Daoy (cell line): ENCODE measurements around the gene PDE1C. TPM values are rescaled to one million over a fixed set of nuclear protein-coding genes. Genes with fewer than 3 reads are reported as not detected.

Experiments used
- DNase-seq: peaks from one replicate; pipeline ENCODE4 v3.0.0-alpha.2; 2015; ENCODE audit warnings: low read depth
- total RNA-seq: library from RNA; depleted of rRNA; stranded (reverse); fragments of >200 nt; shearing (Covaris generic); gene quantifications from 2 replicates; pipeline ENCODE4 v1.2.3, GENCODE V29; 2014; rRNA removed

PDE1C gene
- total RNA-seq = 20.4 and 24.2 TPM in 2 replicates

DNA sequence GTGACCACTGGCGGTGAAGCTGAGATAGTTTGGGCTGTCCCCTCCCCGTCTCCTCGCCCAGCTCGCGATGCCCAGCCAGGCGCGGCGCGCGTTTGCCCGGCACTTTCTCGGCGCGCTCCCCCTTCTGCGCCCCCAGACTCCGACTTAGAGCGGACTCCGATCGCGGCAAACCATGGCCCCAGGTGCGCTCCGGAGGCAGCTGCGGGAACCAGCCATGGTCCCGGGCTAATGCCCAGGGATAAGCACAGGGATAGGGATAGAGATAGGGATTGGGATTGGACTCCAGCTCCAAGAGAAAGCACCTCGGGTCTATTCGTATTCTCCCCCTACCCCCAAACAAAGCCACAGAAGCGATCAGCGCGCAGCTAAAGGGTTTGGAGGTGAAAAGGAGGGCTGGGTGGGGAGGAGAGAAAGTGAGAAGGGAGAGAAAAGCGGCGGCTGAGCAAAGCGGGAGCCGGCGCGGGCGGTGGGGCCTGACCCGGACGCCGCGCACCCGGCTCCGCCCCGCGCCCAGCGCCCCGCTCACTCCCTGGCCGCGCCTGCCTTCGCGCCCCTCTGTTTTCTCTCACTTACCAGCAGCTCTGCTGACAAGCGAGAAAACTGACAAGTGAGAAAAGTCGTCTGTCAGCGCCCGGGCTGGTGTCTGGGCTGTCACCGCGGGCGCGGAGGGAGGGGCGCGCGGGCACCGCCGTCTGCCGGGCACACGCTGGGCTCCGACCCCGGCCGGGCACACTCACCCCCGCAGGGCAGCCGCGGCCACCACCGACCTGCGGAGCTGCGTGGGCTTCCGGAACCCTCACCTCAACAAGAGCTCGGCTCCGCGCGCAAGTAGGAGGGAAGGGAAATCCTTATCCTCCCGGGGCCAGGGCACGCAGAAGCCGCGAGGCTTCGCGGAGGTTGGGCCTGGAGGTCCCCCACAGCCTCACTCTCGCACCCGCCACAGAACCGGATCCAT is at the start of gene PDE1C:
Gene PDE1C, minus strand, starts transcription at position 2 of the 955 bp plus-strand sequence.
- peak; percentile 70 for DNase-seq

DNA sequence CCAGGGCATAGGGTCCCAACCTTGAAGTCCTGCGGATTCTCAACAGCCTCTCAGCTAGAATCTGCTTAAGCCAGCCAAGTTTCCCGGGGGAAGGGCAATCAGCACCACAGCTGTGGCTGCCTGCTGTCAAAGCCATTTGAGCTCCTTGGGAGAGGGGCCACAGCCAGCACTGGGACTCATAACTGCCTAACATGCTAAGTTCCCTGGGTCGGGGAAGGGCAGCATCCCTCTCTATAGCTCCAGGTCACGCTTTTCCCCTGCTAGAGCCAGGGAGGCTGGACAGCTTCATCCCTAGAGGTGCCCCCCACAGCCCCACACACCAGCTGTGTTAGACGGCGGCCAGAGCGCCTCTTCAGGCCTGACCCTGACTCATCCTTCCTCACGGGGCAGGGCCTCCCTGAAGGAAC is 49.6 kb upstream of the PDE1C start:
- DNase-seq = no peak

DNA sequence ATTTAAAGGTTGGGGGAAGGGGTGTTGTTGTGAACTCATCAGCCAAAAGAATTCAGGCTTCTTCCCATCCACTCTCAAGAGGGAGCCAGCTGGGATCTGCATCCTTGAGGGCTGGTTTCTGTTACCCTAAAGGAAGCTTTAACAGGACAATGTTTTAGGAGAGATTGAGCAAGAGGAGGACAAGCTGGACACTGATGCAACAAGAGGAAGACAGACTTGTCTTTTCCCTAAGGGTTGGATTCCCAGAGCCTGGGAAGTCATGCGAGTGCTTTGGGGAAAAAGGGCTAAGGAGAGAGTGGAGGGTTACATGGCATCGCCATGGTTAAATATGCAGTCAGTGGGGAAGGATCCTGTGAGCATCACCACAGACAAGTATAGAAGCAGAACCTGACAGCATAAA is 47.6 kb upstream of the PDE1C start:
- no peak for DNase-seq

DNA sequence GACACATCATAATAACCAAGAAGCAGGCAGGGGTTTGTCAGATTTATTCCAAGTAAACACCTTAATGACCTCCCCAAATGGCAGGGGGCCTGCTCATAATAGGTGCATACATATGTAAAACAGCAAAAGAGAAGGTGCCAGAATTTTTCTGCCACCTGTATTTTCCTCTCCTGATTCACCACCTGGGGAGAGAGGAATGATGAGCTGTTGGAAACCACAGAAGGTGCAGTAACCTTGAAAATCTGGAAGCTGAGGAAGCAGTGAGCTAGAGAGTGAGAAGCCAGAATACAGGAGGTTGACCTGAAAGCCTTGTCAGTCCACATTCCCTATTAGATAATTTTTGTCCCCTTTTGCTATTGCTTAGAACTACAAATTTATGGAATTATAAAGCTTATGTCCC is 46.2 kb upstream of the PDE1C start:
- DNase-seq = no peak

DNA sequence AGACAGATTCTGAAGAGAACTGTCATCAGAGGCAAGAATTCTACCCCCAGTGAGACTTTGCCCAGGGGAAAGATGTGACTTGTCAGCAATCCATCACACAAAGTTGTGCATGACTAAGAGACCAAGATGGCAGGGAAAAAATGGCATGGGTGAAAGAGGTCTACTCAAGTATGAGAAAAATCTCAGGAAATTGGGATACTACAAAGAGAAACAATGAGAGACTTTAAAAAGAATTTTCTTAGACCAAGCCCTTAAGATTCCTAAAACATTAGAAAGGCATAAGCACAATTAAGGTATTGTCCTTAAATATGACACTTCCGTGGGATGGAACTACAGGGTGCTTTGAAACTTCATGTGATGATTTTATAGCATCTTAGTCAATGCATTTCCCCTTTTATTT is 45.6 kb upstream of the PDE1C start:
- peak; percentile 80 for DNase-seq

DNA sequence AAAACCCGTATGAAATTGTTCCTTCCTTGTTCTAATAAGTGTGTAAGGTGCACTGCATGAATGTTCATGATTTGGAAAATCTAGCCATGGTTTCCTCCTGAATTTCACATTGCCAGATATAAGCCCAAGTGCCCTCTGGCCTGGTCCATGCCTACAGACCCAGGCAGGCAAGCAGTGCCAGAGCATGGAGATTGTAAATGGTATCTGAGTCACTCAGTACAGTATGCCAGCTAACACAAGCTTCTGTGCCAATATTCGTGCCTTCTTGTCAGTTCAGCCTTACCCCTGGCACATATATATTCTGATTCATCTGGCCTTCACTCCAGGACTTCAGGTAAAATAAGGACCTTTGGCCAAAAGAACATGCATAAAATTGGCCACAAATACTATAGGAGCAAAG is 38.4 kb upstream of the PDE1C start:
- peak; percentile 65 for DNase-seq

DNA sequence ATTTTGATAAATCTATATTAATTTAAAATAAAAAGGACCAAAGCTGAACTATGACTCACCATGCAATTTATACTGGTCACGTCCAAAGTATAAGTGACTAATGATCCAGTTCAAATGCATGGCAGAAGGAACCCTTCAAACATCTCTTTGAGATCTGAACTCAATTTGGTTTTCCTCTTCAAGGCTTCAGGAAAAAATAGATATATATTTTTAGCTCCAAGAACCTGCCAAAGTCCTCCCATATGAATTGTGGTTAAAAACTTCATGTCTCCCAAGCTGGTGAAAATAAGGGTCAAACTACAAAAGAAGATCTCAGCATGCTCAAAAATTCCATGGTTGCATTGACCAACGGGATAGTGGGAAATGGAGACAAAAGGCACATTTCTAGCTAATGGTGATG is 34.6 kb upstream of the PDE1C start:
- no peak for DNase-seq

DNA sequence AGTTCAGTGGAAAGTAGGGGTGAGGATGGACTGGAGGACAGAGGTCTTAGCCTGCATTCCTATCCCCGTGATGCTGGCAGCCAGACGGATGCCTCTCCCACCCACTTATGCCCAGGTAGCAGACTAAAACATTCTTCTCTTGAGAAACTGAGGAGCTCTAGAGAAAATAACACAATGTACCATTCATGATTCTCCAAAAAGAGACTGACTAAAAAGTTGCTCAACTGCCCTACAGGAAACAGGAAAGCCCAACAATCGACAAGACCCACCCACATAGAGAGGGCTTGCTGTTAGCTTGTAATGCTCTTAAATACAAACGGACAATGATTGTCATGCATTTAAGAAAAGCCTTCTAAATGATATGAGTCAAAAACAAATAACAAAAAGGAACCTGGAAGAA is 33.2 kb upstream of the PDE1C start:
- no peak for DNase-seq

DNA sequence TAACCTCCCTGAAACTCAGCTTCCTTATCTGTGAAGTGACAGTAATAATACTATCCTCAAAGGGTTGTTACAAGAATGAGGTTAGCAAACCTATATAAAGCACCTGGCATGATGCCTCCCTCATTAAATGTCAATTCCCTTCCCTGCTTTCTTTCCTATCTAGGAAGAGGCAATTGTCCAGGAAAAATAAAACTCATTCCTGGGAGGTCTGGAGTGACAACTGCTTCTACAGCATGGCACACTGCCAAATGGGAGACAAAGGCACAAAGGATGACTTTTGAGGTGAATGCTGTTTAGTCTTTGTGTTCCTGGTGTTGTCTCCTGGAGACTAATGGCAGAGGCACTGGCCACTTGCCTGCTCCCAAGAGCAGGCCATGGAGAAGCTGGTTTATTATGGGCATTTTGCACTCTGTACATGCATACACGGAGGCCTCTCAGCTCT is 32.2 kb upstream of the PDE1C start:
- DNase-seq = peak; percentile 56

DNA sequence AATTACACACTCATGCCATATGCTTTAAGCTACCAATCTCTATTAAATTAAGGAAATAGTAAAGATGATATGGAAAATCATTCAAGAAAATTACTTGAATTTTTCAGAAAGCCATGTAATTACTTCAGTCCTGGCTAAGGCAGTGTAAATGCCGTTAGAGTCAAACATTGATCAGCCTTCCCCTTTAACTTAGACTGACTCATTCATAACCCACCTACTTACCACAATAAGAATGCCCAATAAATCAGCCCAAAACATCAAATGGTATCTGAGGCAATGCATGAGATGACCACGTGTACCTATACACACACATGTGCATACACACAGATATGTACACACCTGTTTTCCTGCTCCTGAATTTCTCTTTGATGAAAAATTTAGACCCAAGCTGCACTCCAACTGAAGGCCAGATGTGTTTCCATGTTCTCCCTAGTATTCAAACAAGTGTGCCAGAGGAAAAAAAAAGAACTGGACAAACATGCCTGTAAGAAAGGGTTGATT is 30.2 kb upstream of the PDE1C start:
- DNase-seq = no peak

DNA sequence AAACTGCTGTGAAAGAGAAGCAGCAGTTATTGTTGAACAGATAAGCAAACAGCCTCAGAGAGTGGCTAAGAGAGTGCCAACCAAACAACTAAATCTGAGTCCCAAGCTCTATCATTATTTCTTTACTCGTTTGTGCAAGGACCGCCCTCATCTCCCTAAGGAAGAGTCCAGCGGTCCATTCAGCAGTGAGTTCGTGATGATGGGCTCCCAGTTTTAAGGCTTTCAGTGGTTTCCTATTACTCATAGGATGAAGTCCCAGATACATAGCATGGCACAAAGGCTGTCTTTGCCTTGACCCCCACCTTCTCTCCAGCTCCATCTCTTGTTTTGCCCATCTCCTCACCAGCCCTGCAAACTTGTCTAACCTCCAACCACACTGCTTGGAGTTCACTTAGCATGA is 24.3 kb upstream of the PDE1C start:
- peak; percentile 27 for DNase-seq

DNA sequence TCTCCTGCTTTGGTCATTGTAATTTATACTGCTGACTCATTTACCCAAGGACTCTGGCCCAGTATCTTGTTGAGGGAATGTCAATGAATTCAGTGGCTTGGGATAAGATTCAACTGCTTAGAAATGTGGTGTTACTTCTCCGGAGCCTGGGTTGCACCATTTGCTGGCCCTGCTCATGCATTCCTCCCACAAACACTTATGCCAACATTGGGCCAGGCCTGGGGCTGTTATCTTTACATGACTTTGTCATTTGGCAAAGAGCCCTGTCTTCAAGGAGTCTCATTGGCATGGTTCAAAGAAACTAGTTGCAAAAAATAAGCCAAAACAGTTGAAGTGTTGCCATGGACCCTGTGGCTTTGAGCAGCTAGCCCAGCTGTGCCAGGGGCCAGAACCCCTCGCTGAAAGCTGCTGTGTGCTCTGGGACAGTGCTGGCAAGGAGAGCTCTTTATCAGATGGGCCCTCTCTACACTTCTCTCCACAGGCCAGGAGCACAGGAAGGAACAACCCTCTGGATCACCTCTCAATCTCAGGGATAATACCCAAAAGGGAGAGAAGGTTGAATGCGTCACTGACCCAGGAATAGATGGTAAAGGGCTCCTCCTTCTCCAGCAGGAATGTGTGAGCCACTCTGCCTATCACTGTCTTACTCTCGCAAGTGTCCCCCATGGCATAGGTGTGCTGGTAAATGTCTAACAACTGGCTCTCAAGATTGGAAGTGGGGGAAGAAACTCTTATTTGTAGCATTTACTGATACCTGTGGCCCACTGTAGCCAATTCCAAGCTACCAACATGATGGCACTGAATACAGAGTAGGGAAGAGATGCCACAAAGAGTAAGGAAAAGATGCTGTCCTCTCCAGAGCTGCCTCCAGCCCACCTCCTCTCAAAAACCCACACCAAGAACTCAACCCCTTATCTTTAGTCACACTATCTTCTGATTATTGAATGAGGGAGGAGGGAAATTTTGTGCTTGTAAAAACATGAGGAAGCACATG is 23.5 kb upstream of the PDE1C start:
- DNase-seq = peak; percentile 95

DNA sequence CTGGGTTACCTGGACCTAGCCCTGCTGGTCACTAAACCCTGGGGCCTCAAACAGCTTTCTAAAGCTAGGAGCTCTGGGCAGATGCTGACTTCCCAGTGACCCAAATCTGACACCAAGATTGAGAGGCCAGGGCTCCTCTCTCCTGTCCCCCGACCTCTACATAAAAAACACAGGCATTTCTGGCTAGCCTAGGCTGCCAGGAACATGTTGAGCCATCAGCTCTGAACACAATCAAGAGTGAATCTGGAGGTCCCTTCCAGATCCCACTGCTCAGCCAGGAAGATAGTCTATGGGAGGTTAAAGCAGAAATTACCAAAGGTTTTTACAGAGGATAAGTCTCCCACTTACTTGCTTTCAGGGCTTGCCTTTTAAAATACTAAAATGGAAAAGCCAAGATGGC is 22.1 kb upstream of the PDE1C start:
- DNase-seq = no peak

DNA sequence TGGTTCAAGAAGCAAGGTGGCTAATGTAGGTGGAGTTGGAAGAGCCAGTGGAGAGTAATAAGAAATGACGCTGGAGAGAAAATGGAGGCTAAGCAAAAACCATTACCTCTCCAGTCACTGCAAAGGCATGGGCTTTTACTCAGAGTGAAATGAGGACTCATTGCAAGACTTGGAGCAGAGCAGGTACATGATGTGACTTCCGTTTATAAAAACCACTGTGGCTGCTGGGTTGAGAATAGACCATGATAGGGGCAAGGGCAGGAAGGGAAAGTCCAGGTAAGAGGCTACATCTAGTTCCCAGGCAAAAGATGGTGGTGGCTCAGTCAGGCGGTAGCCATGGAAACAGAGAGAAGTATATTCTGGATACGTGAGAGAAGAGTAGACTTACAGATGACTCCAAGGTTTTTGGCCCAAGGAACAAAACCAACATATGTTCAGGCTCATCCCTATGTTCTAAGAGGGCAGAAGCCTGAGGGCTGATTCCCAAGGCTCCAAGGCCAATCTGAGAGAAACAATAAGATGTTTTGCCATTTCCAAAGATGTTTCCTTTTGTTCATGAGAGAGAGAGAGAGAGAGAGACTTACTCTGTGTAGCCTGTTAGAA is 21.5 kb upstream of the PDE1C start:
- no peak for DNase-seq

DNA sequence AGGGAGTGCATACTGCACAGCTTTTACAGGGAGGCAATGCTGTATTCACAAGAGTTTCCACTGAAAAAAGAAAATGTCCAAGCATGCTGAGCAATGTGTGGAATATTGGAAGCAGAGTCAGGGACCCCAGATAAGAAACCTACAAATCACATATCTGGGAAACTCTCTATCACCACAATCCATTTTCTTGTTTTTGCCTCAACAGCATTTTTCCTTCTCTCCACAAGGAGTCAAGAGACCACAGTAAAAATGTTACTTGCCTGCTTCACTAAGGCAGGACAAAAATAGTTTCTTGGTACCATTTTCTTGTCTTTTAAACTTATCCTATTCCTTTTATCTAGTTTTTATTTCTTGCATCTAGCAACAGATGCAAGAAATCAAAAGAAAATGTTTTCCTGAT is 19.5 kb upstream of the PDE1C start:
- DNase-seq = no peak

DNA sequence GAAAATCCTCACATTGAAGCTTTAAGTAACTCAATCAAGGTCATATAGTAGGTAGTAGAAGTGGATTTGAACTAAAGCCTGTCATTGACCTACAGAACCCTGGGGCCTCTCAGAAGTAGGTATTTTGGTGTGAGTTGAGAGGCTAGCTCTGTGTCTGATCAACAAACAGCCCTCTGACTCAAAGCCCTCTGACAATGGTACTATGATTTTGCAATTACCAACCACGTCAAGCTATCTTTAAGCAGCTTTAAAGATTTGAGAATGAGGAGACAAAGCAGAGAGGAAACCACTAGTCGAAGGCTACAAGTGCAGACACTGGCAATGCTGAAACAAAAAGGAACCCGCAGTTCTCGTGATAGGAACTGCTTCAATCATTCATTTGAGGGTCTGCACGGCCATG is 19.0 kb upstream of the PDE1C start:
- no peak for DNase-seq

DNA sequence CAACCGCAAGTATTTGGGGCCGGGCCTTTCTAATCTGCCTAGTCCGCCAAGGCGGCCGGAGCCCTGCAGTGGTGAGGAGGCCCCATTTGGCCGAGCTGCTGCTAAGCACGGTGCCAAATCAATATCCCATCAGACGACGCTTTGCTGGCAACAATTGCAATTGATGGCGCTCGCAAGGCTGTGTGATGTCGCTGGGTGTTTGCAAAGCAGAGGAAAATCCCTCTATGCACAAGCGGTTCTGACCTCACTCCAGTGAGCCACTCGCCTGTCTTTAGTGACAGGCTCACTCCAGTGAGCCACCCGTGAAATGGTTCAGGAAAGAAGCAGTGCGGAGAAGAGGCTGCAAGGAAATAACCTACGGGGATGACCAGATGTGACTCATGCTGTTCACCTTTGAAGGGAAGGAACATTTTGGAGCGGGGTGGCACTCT is 18.3 kb upstream of the PDE1C start:
- DNase-seq = peak; percentile 50

DNA sequence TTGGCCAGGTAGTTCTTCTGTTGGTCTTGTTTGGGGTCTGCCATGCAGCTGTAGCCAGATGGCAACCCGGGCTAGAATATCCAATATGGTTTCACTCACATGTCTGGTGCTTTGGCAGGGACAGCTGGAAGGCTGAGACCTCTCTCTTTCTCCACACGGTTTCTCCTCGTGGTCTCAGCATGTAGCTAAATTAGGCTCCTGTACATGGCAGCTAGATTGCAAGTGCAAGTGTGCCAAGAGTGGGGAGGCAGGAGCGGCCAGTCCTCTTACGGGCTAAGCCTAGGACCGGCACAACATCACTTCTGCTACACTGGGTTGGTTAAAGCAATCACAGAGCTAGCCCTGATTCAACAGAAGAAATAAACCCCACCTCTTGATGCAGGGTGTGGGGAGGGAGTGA is 9.3 kb upstream of the PDE1C start:
- no peak for DNase-seq

DNA sequence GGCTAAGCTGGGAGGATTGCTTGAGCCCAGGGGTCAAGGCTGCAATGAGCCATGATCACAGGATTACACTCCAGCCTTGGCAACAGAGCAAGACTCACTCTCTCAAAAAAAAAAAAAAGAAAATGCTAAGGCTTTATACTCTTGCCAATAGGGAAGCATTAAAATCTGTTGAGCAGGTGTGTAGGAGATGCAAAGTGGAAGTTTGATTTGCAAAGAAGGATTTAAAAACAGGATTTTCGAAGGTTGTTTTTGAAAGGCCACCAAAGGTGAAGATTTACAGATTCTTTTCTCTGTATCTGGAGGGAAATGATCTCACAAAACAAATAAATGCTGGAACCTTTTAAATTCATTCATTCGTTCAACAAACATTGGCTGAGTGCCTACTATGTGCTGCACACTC is 8.6 kb upstream of the PDE1C start:
- DNase-seq = no peak

DNA sequence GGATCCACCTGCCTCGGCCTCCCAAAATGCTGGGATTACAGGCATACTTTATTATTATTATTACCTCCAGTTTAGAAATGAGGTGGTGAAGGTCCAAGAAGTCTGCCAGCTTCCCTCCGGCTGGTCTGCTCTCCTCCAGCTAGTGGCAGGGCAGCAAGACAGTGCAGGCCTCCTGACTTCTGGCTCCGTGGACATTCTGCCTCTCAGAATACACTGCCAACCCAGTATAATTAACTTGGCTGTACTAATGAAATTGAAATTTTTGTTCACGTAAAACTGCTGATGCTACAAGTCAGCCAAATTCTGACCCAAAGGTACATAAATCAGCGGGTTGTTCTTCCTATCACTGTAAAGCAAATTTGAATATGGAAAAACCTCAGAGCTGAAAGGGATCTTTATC is 7.6 kb upstream of the PDE1C start:
- no peak for DNase-seq

DNA sequence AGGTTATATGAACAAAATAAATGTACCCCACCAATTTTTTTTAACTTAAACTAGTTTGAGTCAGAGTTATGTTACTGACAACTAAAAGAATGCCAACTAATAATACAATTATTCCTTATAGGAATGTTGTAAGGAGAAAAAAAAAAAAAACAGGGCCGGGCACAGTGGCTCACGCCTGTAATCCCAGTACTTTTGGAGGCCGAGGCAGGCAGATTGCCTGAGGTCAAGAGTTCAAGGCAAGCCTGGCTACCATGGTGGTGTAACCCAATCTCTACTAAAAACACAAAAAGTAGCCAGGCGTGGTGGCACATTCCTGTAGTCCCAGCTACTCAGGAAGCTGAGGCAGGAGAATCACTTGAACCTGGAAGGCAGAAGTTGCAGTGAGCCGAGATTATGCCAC is 6.6 kb upstream of the PDE1C start:
- DNase-seq = peak; percentile 57

DNA sequence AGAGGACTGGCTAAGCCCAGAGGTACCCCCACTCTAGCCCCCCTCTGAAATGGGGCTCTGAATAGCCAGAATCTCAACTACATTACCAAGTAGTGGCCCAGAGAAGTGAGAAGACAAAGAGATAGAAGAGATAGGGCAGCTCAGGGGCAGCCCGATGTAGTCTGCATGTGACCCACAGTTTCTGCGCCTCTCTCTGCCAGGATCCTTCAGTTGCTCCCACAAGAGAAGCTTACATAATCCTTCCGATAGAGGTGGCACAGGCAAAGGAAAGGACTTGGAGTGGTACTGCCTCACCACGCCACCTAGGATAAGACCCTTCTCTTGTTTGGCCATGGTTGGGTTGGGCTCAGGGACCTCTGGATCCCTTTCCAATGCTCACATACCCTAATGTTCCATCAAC is 5.4 kb upstream of the PDE1C start:
- DNase-seq = no peak
